GM23338 (cell line): ENCODE results near the gene RTKN2.

Source experiments
- CREB1 ChIP-seq: fragments of 250-450 bp; sonication (Bioruptor Pico); IDR thresholded peaks from 2 replicates; pipeline ENCODE4 v1.5.0; 2020; ENCODE audit warnings: low read depth, mild to moderate bottlenecking, moderate library complexity
- CTCF ChIP-seq, 2 experiments: fragments of 200-600 bp in 1 of 2; sonication (generic) in 1 of 2; conservative IDR thresholded peaks; 2 replicates each; pipeline versions ENCODE4 v1.5.1 to v1.6.1; 2016 to 2017; ENCODE audit warnings: antibody characterized with exemption in 2 of 2, low read depth in 2 of 2, mild to moderate bottlenecking in 2 of 2, moderate library complexity in 1 of 2
- EZH2 ChIP-seq: fragments of 200-600 bp; sonication (generic); IDR thresholded peaks from one replicate; pipeline ENCODE4 v1.8.0; 2017; ENCODE audit warnings: antibody characterized with exemption, mild to moderate bottlenecking, low read depth; ENCODE audit not compliant: unreplicated experiment
- EZH2phosphoT487 ChIP-seq: fragments of 200-600 bp; sonication (generic); IDR thresholded peaks from one replicate; pipeline ENCODE4 v1.8.1; 2018; ENCODE audit warnings: antibody characterized with exemption; ENCODE audit not compliant: unreplicated experiment
- JUNB ChIP-seq: IDR thresholded peaks from one replicate; pipeline ENCODE4 v1.6.1; 2016; ENCODE audit warnings: antibody characterized with exemption; ENCODE audit not compliant: unreplicated experiment
- NANOG ChIP-seq: IDR thresholded peaks from 2 replicates; pipeline ENCODE4 v1.6.1; 2016; ENCODE audit warnings: antibody characterized with exemption, borderline replicate concordance
- POLR2AphosphoS5 ChIP-seq: IDR thresholded peaks from 2 replicates; pipeline ENCODE4 v1.6.1; 2016; ENCODE audit warnings: antibody characterized with exemption, low read depth
- REST ChIP-seq: IDR thresholded peaks from one replicate; pipeline ENCODE4 v1.6.1; 2018; ENCODE audit warnings: antibody characterized with exemption; ENCODE audit not compliant: unreplicated experiment
- STAT1 ChIP-seq: IDR thresholded peaks from one replicate; pipeline ENCODE4 v1.6.1; 2016; ENCODE audit warnings: antibody characterized with exemption; ENCODE audit not compliant: unreplicated experiment
- ZNF114 ChIP-seq: fragments of 250-450 bp; sonication (Bioruptor Pico); IDR thresholded peaks from 2 replicates; pipeline ENCODE4 v1.5.0; 2020; ENCODE audit warnings: mild to moderate bottlenecking, moderate library complexity
- ZNF331 ChIP-seq: fragments of 250-450 bp; sonication (Bioruptor Pico); IDR thresholded peaks from 2 replicates; pipeline ENCODE4 v1.5.0; 2020; ENCODE audit warnings: low read depth, mild to moderate bottlenecking, moderate library complexity
- TF ChIP-seq, protein P1 (sequence below): IDR thresholded peaks from 2 replicates; pipeline ENCODE4 v1.6.1; 2016; ENCODE audit warnings: antibody characterized with exemption

GRCh38 chr10:62185919-62186692 is 82.5 kb downstream of the RTKN2 start:
- TF ChIP-seq EZH2phosphoT487, result no peak
- no peak for TF ChIP-seq CTCF (conservative IDR thresholded peaks at IDR 0.05; ENCODE audit: low read depth in 2 of 2)
- no peak for TF ChIP-seq POLR2AphosphoS5
- TF ChIP-seq NANOG, result no peak
- TF ChIP-seq REST, result no peak
- TF ChIP-seq EZH2, result no peak
- no peak for TF ChIP-seq JUNB
- no peak for TF ChIP-seq ZNF331 (CRISPR knock-in tag)
- TF ChIP-seq, protein P1, sequence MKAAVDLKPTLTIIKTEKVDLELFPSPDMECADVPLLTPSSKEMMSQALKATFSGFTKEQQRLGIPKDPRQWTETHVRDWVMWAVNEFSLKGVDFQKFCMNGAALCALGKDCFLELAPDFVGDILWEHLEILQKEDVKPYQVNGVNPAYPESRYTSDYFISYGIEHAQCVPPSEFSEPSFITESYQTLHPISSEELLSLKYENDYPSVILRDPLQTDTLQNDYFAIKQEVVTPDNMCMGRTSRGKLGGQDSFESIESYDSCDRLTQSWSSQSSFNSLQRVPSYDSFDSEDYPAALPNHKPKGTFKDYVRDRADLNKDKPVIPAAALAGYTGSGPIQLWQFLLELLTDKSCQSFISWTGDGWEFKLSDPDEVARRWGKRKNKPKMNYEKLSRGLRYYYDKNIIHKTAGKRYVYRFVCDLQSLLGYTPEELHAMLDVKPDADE, result no peak
- TF ChIP-seq CREB1 (CRISPR knock-in tag), result no peak
- TF ChIP-seq ZNF114, result no peak
- no peak for TF ChIP-seq STAT1
